Forelimb muscle (tissue), 1 donor: ENCODE measurements around the gene LRRK1. TPM values are rescaled to one million over a fixed set of nuclear protein-coding genes. Genes with fewer than 3 reads are reported as not detected.

Experiments used
- DNase-seq: peaks from one replicate; pipeline ENCODE4 v3.0.0-alpha.2; 2013; ENCODE audit warnings: low read depth
- polyA plus RNA-seq: library from polyadenylated mRNA; unstranded; fragments of 120-200 nt; gene quantifications from one replicate; pipeline ENCODE4 v1.2.1, GENCODE V29; 2013; ENCODE audit not compliant: insufficient read length

LRRK1 gene
- polyA plus RNA-seq, 1 donor = 5.6 TPM

- DNase-seq = no peak
These were observed 85.3 kb downstream of the LRRK1 start for GRCh38 chr15:101004500-101004899.

- no peak for DNase-seq
These were observed 86.0 kb downstream of the LRRK1 start for GRCh38 chr15:101004986-101005747.

DNA sequence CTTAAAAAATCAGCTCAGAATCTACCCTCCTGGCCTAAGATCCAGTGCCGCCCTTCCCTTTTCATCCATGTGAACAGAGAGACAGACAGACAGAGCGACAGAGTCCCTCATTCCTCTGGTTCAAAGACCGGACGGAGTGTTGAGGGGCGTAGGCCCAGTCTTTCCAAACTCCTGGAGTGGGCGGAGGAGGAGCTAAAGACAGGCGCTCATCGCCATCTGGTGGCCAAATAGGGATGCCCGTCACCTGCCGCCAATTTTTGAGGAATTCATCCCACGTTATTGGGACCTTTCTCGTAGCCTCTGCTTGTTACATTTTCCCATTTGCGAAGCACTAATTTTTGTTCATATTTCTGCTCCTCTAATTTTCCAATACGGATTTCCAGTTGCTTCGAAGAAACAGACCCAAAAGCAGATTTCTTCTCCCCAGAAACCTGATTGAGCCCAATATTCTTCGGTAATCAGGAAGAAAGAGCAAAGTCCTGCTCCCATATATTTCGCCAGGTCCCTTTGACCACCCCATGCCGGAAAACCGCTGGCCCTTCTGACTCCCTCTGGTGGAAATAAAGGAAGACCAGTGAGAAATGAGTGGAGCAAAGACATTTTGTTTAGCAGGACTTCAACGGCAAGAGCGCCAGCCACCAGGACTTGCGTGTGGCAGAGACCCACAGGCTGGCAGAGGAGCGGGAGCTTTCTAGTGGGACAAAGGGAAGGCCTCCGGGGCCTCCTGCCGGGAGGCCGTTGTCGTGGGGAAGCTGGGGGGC, 88.0 kb downstream of the LRRK1 start:
- no peak for DNase-seq

GRCh38 chr15:101008158-101009139, 89.3 kb downstream of the LRRK1 start:
- no peak for DNase-seq

DNA sequence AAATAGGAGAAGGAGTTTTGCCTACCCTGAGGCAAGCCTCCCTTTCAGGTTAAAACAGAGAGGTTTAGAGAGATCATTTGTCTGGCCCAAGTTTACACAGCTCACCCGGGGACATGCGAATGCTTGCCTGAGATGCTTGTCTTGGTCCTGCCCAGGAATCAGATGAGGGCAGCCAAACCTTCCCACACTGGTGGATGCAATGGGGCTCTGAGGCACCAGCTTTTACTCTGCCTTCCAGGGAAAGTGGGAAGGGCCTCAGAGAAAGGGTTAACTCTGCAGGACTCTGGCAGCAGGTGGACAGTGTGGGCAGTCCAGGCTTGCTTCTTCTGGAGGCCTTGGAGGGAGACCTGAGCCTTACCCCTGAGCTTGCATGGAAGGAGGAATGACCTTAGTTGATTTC, 90.0 kb downstream of the LRRK1 start:
- DNase-seq = no peak

- no peak for DNase-seq
These were observed 91.6 kb downstream of the LRRK1 start for GRCh38 chr15:101010781-101011180.

GRCh38 chr15:101012326-101013200, 93.4 kb downstream of the LRRK1 start:
- no peak for DNase-seq

- DNase-seq = no peak
These were observed 94.0 kb downstream of the LRRK1 start for GRCh38 chr15:101013201-101013550.

- DNase-seq = no peak
These were observed 94.9 kb downstream of the LRRK1 start for GRCh38 chr15:101013769-101014675.

GRCh38 chr15:101014921-101015841, 96.0 kb downstream of the LRRK1 start:
- no peak for DNase-seq

DNA sequence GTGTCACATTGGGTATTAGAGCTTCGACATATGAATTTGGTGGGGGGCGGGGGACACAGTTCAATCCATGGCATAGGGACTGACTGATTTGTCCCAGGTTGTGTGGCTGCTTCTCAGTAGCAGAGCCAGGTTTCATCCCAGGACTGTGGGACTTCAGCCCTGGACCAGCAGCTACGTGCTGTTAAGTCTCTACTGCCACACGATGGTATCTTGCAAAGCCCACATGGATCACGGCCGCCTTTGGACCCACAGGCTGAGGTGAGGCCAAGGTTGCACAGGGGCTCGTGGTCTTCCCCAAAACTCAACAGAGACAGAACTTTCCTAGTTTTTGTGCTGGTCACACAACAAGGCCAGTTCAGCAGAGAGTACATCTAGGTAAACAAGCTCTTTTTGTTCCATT, 97.4 kb downstream of the LRRK1 start:
- no peak for DNase-seq

DNA sequence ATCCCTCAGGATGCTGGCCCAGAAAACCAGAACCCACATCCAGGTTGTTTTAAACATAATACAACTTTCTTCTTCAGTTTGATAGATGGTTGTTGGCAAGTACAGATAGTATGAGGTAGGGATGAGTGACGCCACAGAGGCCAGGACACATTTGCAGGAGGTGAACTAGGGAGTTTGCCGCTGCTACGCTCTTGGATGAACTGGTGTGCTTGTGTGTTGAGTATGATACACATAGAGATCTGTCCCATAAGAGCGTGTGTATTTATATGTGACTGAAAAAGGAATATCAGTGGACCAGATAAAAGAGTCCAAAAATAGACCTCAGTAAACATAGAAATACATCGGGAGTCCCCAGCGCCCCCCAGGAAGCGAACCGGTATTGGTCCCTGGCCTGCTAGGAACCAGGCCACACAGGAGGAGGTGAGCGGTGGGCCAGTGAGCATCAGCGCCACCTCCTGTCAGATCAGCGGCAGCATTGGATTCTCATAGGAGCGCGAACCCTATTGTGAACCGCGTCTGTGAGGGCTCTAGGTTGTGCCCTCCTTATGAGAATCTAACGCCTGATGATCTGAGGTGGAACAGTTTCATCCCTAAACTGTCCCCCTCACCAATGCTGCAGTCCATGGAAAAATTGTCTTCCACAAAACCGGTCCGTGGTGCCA, 98.1 kb downstream of the LRRK1 start:
- no peak for DNase-seq

GRCh38 chr15:101018016-101018415, 98.9 kb downstream of the LRRK1 start:
- no peak for DNase-seq

DNA sequence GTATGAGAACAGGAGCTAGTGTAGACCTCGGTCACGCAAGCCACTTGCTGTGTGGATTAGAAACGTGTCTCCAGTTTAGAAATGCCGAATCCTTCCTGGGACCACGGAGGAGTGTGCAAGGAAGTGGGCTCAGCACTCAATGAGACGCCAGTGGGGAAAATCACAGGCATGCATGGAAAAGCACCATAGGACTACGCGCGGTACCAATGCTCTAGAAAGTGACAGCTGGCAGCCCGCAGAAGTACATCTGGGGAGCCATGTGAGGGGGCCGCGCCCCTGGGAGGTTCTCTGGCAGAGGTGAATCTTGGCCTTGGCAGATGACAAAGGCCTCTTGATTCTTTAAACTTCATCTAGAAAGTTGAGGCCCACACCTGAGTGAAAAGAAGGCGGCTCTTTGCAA, 99.3 kb downstream of the LRRK1 start:
- DNase-seq = no peak

DNA sequence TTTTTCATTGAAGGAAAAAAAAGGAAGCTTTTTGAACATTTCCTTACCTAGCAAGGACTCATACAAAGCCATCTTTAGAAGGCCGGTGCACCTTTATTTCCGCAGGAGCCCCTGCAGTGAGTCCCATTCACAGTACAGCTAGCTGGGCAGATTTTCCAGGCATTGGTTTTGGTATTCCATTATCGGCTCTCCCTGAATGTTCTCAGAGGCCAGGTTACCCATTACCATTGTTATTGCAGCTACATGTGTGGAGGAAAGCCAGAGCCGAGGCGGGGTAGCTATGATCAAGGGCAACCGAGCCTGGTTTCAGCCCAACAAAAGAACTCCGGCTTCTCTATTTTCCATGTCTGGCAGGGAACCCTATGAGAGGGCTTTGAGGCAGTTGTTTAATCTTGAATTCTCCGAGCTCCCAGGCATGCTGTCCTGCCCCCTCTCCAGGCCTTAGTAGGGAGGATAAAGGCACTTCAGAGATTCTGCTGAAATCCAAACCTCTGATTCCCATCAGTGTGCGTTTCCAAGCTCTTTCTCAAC, 100.3 kb downstream of the LRRK1 start:
- no peak for DNase-seq

GRCh38 chr15:101020451-101020850, 101.3 kb downstream of the LRRK1 start:
- no peak for DNase-seq

- DNase-seq = no peak
These were observed 101.8 kb downstream of the LRRK1 start for GRCh38 chr15:101020945-101021344.

DNA sequence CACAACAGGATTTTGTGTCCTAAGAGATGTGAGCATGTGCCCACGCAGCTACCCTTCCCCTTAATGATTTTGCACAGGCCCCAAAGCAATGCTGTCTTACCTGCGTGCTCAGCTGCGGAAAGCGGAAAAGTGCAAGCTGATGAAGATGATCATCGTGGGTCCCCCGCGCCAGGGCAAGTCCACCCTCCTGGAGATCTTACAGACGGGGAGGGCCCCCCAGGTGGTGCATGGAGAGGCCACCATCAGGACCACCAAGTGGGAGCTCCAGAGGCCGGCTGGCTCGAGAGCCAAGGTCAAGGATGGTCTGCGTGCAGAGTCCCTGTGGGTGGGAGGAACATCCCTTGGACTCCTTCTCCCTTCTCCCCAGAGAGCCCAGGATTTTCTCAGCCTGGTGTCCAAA, 103.1 kb downstream of the LRRK1 start:
- DNase-seq = no peak
